ENCODE data around the gene BABAM2. TPM values are rescaled to one million over a fixed set of nuclear protein-coding genes. Genes with fewer than 3 reads are reported as not detected.

Gene BABAM2
- total RNA-seq, 4 donors from 2014 or later, result 24.3 to 46.1 (median 44.5) TPM

DNA sequence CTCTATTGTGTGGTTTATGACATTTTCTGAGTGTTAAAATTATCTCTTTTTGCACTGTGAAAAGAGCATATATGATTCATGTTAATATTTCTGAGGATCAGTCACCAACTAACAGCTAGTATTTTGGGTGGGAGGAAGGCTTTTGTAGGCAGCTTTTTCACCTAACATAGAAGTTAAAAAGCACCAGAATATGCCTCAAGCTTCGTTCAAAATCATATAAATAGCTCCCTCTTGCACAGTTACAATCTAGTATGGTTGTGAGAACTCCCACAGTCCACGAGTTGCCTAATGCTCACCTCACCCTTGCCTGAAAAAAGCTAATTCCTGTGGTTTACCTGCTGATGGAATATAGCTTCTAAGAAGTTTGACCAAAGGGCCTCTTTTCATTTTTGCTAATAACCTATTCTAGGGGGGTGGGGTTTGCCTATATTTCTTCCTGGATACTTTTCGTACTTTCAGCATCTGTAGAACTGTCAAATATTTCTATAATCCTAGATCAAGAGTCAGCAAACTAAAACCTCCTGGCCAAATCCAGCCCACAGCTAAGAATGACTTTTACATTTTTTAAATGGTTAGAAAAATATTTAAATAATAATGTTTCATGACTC is 335.0 kb downstream of the BABAM2 start:
- no peaks in the 10 kb centered on the region for H3K27me3 ChIP-seq
- H3K4me3 ChIP-seq, result no peak overlapping the region
- no peaks in the 10 kb centered on the region for H3K36me3 ChIP-seq
- H3K9me3 ChIP-seq, result no peaks in the 10 kb centered on the region
- TF ChIP-seq POLR2A (IDR thresholded peaks at IDR 0.05), result no peak
- TF ChIP-seq, protein P1, sequence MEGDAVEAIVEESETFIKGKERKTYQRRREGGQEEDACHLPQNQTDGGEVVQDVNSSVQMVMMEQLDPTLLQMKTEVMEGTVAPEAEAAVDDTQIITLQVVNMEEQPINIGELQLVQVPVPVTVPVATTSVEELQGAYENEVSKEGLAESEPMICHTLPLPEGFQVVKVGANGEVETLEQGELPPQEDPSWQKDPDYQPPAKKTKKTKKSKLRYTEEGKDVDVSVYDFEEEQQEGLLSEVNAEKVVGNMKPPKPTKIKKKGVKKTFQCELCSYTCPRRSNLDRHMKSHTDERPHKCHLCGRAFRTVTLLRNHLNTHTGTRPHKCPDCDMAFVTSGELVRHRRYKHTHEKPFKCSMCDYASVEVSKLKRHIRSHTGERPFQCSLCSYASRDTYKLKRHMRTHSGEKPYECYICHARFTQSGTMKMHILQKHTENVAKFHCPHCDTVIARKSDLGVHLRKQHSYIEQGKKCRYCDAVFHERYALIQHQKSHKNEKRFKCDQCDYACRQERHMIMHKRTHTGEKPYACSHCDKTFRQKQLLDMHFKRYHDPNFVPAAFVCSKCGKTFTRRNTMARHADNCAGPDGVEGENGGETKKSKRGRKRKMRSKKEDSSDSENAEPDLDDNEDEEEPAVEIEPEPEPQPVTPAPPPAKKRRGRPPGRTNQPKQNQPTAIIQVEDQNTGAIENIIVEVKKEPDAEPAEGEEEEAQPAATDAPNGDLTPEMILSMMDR (IDR thresholded peaks at IDR 0.05), result no peak
- no peak for TF ChIP-seq EP300 (IDR thresholded peaks at IDR 0.05)
- DNase-seq (ENCODE audit: low spot score in 2 of 2), result no peak
- WGBS, 2 donors, result 44 to 54% methylated on average over 3 of the region's 3 CpGs
- peaks cover 5 to 26% (median 12%) of the 10 kb centered on the region in 4 donors for H3K4me1 ChIP-seq
- peak overlapping the region in 3 of 4 donors; percentile 47 to 80 (median 57) for H3K27ac ChIP-seq

DNA sequence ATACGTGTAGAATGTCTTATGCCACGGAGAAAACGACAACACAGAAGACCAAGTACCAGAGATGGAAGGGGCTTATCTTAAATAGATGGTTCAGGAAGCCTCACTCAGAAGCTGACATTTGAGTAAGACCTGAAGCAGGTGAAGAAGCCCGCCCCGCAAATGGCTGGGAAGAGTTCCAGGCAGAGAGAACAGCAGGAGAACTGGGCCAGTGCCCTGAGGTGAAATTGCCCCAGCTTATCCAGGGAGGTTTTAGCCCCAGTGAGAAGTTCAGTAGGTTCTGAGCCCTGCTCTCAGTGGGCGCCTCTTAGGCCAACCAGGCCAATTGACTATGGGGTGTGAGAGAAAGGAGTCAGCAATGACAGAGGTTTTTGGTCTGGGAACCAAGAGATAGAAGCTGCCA is 336.0 kb downstream of the BABAM2 start:
- 94 to 96% methylated on average over 6 of the region's 6 CpGs for WGBS, 2 donors
- Histone ChIP-seq H3K27ac (no peak overlapping the region), H3K9me3 (no peaks in the 10 kb centered on the region), H3K4me3 (no peak overlapping the region), H3K36me3 (no peaks in the 10 kb centered on the region), H3K4me1 (peaks cover 5 to 30% (median 12%) of the 10 kb centered on the region in 4 donors), H3K27me3 (no peaks in the 10 kb centered on the region)
- no peak for DNase-seq (ENCODE audit: low spot score in 2 of 2)
- no peak for TF ChIP-seq POLR2A (IDR thresholded peaks at IDR 0.05)
- TF ChIP-seq EP300 (IDR thresholded peaks at IDR 0.05), result no peak
- TF ChIP-seq, protein P1 (IDR thresholded peaks at IDR 0.05), result no peak

DNA sequence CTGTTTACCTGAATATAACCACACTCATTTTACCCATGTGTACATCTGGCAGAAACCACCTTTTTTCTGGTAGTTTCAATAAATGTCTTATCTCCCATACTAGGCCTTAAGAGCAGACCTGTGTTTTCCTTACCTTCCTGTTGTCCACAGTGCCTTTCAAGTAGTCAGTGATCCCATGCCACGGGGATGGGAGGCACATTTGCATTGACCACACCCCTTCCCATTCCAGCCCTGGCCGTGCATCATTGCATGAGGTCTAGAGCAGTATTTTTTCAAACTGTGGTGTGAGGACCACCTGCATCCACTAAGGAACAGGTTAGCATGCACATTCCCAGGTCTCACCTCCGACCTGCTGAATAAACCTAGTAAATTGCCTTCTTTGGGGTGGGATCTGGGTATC is 337.0 kb downstream of the BABAM2 start:
- Histone ChIP-seq H3K27ac (no peak overlapping the region), H3K4me3 (no peak overlapping the region), H3K4me1 (peaks cover 5 to 35% (median 12%) of the 10 kb centered on the region in 4 donors), H3K36me3 (no peaks in the 10 kb centered on the region), H3K27me3 (no peaks in the 10 kb centered on the region), H3K9me3 (no peaks in the 10 kb centered on the region)
- no peak for DNase-seq (ENCODE audit: low spot score in 2 of 2)
- WGBS, 2 donors, result 81 to 82% methylated on average over 3 of the region's 3 CpGs
- TF ChIP-seq EP300 (IDR thresholded peaks at IDR 0.05) (no peak), POLR2A (IDR thresholded peaks at IDR 0.05) (no peak)
- TF ChIP-seq, protein P1 (IDR thresholded peaks at IDR 0.05), result no peak

DNA sequence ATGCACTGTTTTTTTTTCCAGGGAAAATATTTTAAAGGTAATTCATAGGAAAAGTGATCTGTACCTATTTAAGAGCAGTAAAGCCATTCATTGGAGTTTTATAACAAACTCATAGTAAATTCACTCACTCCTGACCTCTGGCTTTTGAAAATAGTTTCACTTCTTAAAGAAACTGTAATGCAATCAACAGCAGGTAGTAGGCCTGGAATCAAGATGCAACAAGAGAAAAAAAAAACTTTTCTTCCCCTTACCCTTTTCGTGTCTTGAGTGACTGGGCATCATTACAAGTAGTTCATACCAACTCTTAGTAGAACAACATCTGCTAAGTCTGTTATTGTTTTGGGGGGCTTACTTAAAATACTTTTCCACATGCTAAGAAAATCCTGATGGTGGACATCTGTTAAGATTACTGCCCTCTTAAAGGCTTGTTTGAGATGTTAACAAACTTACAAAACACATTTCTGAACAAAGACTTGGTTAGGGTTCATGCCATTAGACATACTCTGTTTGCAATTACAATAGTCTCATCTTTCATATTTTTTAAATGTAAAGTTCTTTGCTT is 338.0 kb downstream of the BABAM2 start:
- no peaks in the 10 kb centered on the region for H3K27me3 ChIP-seq
- TF ChIP-seq POLR2A (IDR thresholded peaks at IDR 0.05) (no peak), EP300 (IDR thresholded peaks at IDR 0.05) (no peak)
- TF ChIP-seq, protein P1 (IDR thresholded peaks at IDR 0.05), result no peak
- 55 to 70% methylated on average over 1 of the region's 1 CpG for WGBS, 2 donors
- peaks cover 5 to 45% (median 12%) of the 10 kb centered on the region in 4 donors for H3K4me1 ChIP-seq
- no peak for DNase-seq (ENCODE audit: low spot score in 2 of 2)
- no peaks in the 10 kb centered on the region for H3K36me3 ChIP-seq
- H3K9me3 ChIP-seq, result no peaks in the 10 kb centered on the region
- H3K4me3 ChIP-seq, result no peak overlapping the region
- H3K27ac ChIP-seq, result no peak overlapping the region

DNA sequence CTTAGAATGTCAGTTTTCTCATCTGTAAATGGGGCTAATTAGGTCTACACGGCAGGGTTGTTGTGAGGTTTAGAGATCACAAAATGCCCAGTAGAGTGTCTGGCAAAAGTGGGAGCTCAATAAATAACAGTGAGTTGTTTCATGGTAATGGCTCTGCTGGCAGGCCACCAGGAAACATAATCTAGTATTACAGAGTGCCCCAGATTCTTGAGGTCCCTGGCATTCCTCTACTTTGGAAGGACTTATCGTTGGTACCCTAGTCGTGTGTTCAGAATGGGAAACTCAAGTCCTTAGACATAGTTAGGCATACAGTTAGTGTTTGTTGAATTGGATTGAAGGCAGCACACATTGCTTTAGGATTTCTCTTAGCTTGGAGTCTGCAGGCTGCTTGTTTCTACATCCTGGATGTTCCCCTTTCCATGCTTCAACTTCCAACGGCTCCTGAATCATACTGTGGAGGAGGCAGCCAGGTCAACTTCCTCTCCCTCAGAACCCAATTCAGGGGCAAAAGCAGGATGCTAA is 340.6 kb downstream of the BABAM2 start:
- 36 to 52% methylated on average over 4 of the region's 4 CpGs for WGBS, 2 donors
- H3K9me3 ChIP-seq, result no peaks in the 10 kb centered on the region

More for the DNA sequence above, 340.6 kb downstream of the BABAM2 start:
- no peaks in the 10 kb centered on the region for H3K27me3 ChIP-seq
- H3K27ac ChIP-seq, result peak overlapping the region in 1 of 4 donors; percentile 1
- H3K4me1 ChIP-seq, result peaks cover 0 to 22% (median under 1%) of the 10 kb centered on the region in 4 donors
- no peak for TF ChIP-seq POLR2A (IDR thresholded peaks at IDR 0.05)
- TF ChIP-seq, protein P1 (IDR thresholded peaks at IDR 0.05), result no peak
- no peak for TF ChIP-seq EP300 (IDR thresholded peaks at IDR 0.05)
- no peaks in the 10 kb centered on the region for H3K36me3 ChIP-seq
- DNase-seq (ENCODE audit: low spot score in 2 of 2), result no peak
- no peak overlapping the region for H3K4me3 ChIP-seq
